SK-N-SH treated with all-trans-retinoic acid at 6 μM for 48 hours (cell line): ENCODE data around the gene PEAR1.

Experiments used
- ATAC-seq: fragments of 200-7000 bp; cut with Tn5 transposase; 3 replicates; pipeline ENCODE4 v1.9.1; 2020; ENCODE audit warnings: mild to moderate bottlenecking, moderate library complexity
- ARNTL ChIP-seq: fragments of 450-650 bp; formaldehyde crosslinking; IDR thresholded peaks from 2 replicates; pipeline ENCODE4 v1.5.0; 2020; ENCODE audit warnings: low read depth, mild to moderate bottlenecking, moderate library complexity, borderline replicate concordance
- BACH2 ChIP-seq: fragments of 250-450 bp; sonication (Bioruptor Pico); IDR thresholded peaks from 2 replicates; pipeline ENCODE4 v1.9.0; 2021; ENCODE audit warnings: mild to moderate bottlenecking, borderline replicate concordance
- CSDC2 ChIP-seq: fragments of 250-450 bp; sonication (Bioruptor Pico); IDR thresholded peaks from 2 replicates; pipeline ENCODE4 v1.5.0; 2020; ENCODE audit warnings: mild to moderate bottlenecking, moderate library complexity
- ESRRG ChIP-seq: fragments of 250-450 bp; sonication (Bioruptor Pico); IDR thresholded peaks from 2 replicates; pipeline ENCODE4 v1.6.1; 2021; ENCODE audit warnings: mild to moderate bottlenecking
- ISL1 ChIP-seq: fragments of 250-450 bp; sonication (Bioruptor Pico); IDR thresholded peaks from 2 replicates; pipeline ENCODE4 v2.1.2; 2022; ENCODE audit warnings: mild to moderate bottlenecking, moderate library complexity
- OSR1 ChIP-seq: fragments of 250-450 bp; sonication (Bioruptor Pico); IDR thresholded peaks from 2 replicates; pipeline ENCODE4 v1.8.0; 2022; ENCODE audit warnings: moderate library complexity, mild to moderate bottlenecking, inconsistent platforms
- POU6F1 ChIP-seq: fragments of 250-450 bp; sonication (Bioruptor Pico); IDR thresholded peaks from 2 replicates; pipeline ENCODE4 v1.8.0; 2021; ENCODE audit warnings: low read depth, mild to moderate bottlenecking, moderate library complexity, borderline replicate concordance
- PPARA ChIP-seq: fragments of 250-450 bp; sonication (Bioruptor Pico); IDR thresholded peaks from 2 replicates; pipeline ENCODE4 v1.5.0; 2020; ENCODE audit warnings: mild to moderate bottlenecking, borderline replicate concordance
- RARB ChIP-seq: fragments of 250-450 bp; sonication (Bioruptor Pico); IDR thresholded peaks from 2 replicates; pipeline ENCODE4 v1.8.0; 2021; ENCODE audit warnings: mild to moderate bottlenecking, moderate library complexity
- SNAI2 ChIP-seq: fragments of 250-450 bp; sonication (Bioruptor Pico); IDR thresholded peaks from 2 replicates; pipeline ENCODE4 v1.5.0; 2020; ENCODE audit warnings: mild to moderate bottlenecking, moderate library complexity
- TCF4 ChIP-seq: fragments of 250-450 bp; sonication (Bioruptor Pico); IDR thresholded peaks from 2 replicates; pipeline ENCODE4 v1.8.0; 2021; ENCODE audit warnings: mild to moderate bottlenecking, moderate library complexity, borderline replicate concordance
- TOX ChIP-seq: fragments of 250-450 bp; sonication (Bioruptor Pico); IDR thresholded peaks from 2 replicates; pipeline ENCODE4 v1.8.0; 2021; ENCODE audit warnings: mild to moderate bottlenecking, moderate library complexity, borderline replicate concordance
- TSHZ2 ChIP-seq: fragments of 250-450 bp; sonication (Bioruptor Pico); IDR thresholded peaks from 2 replicates; pipeline ENCODE4 v1.5.0; 2020; ENCODE audit warnings: mild to moderate bottlenecking, moderate library complexity
- ZC3H10 ChIP-seq: fragments of 250-450 bp; sonication (Bioruptor Pico); IDR thresholded peaks from 2 replicates; pipeline ENCODE4 v1.5.1; 2021; ENCODE audit warnings: mild to moderate bottlenecking, moderate library complexity
- ZFP30 ChIP-seq: fragments of 450-650 bp; formaldehyde crosslinking; IDR thresholded peaks from 2 replicates; pipeline ENCODE4 v1.5.0; 2022; ENCODE audit warnings: mild to moderate bottlenecking, moderate library complexity
- ZNF565 ChIP-seq: fragments of 450-650 bp; formaldehyde crosslinking; conservative IDR thresholded peaks from 2 replicates; pipeline ENCODE4 v1.5.0; 2020; ENCODE audit warnings: low read depth, mild to moderate bottlenecking, moderate library complexity
- ZNF70 ChIP-seq: fragments of 450-650 bp; formaldehyde crosslinking; IDR thresholded peaks from 2 replicates; pipeline ENCODE4 v1.5.0; 2020; ENCODE audit warnings: mild to moderate bottlenecking, moderate library complexity
- ZNF8 ChIP-seq: fragments of 450-650 bp; formaldehyde crosslinking; IDR thresholded peaks from 2 replicates; pipeline ENCODE4 v1.5.0; 2020; ENCODE audit warnings: mild to moderate bottlenecking, moderate library complexity
- TF ChIP-seq, protein P1 (sequence below): fragments of 250-450 bp; sonication (Bioruptor Pico); IDR thresholded peaks from 2 replicates; pipeline ENCODE4 v1.5.1; 2020; ENCODE audit warnings: low read depth, mild to moderate bottlenecking, moderate library complexity
- TF ChIP-seq, protein P2 (sequence below): fragments of 250-450 bp; sonication (Bioruptor Pico); IDR thresholded peaks from 2 replicates; pipeline ENCODE4 v1.5.1; 2021; ENCODE audit warnings: mild to moderate bottlenecking, moderate library complexity
- TF ChIP-seq, protein P3 (sequence below): fragments of 250-450 bp; sonication (Bioruptor Pico); IDR thresholded peaks from 2 replicates; pipeline ENCODE4 v1.8.0; 2020; ENCODE audit warnings: mild to moderate bottlenecking, moderate library complexity, borderline replicate concordance

Gene PEAR1

GRCh38 chr1:156942176-156942575 is 48.7 kb downstream of the PEAR1 start:
- no peak for ATAC-seq
- TF ChIP-seq, protein P1, sequence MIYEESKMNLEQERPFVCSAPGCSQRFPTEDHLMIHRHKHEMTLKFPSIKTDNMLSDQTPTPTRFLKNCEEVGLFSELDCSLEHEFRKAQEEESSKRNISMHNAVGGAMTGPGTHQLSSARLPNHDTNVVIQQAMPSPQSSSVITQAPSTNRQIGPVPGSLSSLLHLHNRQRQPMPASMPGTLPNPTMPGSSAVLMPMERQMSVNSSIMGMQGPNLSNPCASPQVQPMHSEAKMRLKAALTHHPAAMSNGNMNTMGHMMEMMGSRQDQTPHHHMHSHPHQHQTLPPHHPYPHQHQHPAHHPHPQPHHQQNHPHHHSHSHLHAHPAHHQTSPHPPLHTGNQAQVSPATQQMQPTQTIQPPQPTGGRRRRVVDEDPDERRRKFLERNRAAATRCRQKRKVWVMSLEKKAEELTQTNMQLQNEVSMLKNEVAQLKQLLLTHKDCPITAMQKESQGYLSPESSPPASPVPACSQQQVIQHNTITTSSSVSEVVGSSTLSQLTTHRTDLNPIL: no peak
- TF ChIP-seq TCF4 (CRISPR knock-in tag): no peak
- TF ChIP-seq ZNF8 (CRISPR knock-in tag): no peak
- no peak for TF ChIP-seq BACH2
- no peak for TF ChIP-seq ESRRG (CRISPR knock-in tag)
- no peak for TF ChIP-seq ARNTL (CRISPR knock-in tag)
- TF ChIP-seq TOX (CRISPR knock-in tag): no peak
- TF ChIP-seq CSDC2: no peak
- TF ChIP-seq RARB (CRISPR knock-in tag): no peak
- TF ChIP-seq, protein P2, sequence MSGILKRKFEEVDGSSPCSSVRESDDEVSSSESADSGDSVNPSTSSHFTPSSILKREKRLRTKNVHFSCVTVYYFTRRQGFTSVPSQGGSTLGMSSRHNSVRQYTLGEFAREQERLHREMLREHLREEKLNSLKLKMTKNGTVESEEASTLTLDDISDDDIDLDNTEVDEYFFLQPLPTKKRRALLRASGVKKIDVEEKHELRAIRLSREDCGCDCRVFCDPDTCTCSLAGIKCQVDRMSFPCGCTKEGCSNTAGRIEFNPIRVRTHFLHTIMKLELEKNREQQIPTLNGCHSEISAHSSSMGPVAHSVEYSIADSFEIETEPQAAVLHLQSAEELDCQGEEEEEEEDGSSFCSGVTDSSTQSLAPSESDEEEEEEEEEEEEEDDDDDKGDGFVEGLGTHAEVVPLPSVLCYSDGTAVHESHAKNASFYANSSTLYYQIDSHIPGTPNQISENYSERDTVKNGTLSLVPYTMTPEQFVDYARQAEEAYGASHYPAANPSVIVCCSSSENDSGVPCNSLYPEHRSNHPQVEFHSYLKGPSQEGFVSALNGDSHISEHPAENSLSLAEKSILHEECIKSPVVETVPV (CRISPR knock-in tag): no peak

DNA sequence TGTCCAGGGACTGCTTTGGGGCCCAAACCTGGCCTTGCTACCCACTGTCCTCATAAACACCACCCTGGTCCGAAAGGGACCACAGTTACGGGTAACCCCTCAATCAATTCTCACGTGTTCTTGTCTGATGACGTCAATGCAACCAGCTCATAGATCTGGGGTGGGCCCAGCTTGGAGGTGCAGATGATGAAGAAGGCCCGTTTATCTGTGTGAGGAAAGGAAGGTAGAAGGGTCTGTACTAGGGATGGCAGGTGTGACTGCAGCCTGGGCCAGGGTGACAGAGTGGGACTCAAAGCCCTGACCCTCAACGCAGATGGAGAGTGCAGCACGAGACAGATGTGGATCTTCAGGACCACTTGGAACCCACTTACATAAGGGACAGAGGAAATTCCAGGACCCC is 49.1 kb downstream of the PEAR1 start:
- no peak for ATAC-seq
- TF ChIP-seq ZC3H10 (CRISPR knock-in tag): no peak
- TF ChIP-seq TOX (CRISPR knock-in tag): no peak
- TF ChIP-seq TCF4 (CRISPR knock-in tag): no peak
- no peak for TF ChIP-seq SNAI2 (CRISPR knock-in tag)
- no peak for TF ChIP-seq RARB (CRISPR knock-in tag)
- TF ChIP-seq ZNF8 (CRISPR knock-in tag): no peak
- TF ChIP-seq ESRRG (CRISPR knock-in tag): no peak
- TF ChIP-seq CSDC2: no peak
- no peak for TF ChIP-seq ZFP30 (CRISPR knock-in tag)
- TF ChIP-seq, protein P3, sequence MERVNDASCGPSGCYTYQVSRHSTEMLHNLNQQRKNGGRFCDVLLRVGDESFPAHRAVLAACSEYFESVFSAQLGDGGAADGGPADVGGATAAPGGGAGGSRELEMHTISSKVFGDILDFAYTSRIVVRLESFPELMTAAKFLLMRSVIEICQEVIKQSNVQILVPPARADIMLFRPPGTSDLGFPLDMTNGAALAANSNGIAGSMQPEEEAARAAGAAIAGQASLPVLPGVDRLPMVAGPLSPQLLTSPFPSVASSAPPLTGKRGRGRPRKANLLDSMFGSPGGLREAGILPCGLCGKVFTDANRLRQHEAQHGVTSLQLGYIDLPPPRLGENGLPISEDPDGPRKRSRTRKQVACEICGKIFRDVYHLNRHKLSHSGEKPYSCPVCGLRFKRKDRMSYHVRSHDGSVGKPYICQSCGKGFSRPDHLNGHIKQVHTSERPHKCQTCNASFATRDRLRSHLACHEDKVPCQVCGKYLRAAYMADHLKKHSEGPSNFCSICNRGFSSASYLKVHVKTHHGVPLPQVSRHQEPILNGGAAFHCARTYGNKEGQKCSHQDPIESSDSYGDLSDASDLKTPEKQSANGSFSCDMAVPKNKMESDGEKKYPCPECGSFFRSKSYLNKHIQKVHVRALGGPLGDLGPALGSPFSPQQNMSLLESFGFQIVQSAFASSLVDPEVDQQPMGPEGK (CRISPR knock-in tag): no peak
- no peak for TF ChIP-seq POU6F1
- TF ChIP-seq ZNF565 (CRISPR knock-in tag): no peak

DNA sequence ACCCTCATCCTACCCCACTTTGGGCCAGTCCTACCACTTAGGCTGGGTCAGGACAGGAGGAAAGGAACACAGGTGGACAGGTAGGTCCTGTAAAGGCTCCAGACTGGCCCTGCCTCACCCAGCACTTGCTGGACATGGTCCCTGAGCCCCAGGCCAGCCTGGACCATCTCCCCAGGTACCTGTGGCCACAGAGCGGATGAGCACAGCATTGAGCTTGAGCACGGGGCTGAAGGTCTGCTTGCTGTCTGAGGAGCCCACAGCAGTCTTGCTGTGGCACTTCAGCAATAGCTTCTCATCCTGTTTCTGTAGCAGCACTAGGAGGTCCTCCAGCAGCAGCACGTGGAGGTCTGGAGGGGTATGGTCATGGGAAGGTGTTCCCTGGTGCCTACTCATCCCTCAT is 50.2 kb downstream of the PEAR1 start:
- no peak for TF ChIP-seq ZNF70 (CRISPR knock-in tag)
- TF ChIP-seq ZNF565 (CRISPR knock-in tag): no peak
- TF ChIP-seq OSR1 (CRISPR knock-in tag): no peak
- TF ChIP-seq SNAI2 (CRISPR knock-in tag): no peak
- no peak for ATAC-seq

DNA sequence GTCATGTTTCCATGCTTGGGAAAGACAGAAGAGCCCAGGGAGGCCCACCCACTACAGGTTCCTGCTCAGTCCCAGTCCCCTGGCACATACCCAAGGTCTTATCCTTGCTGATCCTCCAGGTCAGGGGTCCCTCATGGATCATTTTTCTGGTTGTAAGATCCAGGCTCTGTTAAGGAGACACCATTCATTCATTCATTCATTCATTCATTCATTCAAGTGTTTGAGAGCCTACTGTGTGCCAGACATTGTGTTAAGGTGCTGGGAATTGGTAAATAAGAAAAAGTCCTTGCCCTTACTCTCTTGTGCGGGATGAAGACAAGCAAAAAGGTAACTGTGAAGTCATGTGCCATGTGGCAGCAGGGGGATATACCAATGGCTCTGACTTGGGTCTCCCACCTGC is 50.8 kb downstream of the PEAR1 start:
- TF ChIP-seq CSDC2 (no peak), OSR1 (CRISPR knock-in tag) (no peak), TSHZ2 (no peak), ZNF8 (CRISPR knock-in tag) (no peak), SNAI2 (CRISPR knock-in tag) (no peak), PPARA (CRISPR knock-in tag) (no peak), ESRRG (CRISPR knock-in tag) (no peak), ARNTL (CRISPR knock-in tag) (no peak), ZNF70 (CRISPR knock-in tag) (no peak), ISL1 (no peak), ZFP30 (CRISPR knock-in tag) (no peak), TCF4 (CRISPR knock-in tag) (no peak)
- TF ChIP-seq, protein P1: no peak
- TF ChIP-seq, protein P2 (CRISPR knock-in tag): no peak
- TF ChIP-seq, protein P3 (CRISPR knock-in tag): no peak

More for the DNA sequence above, 50.8 kb downstream of the PEAR1 start:
- ATAC-seq: no peak
